ENCODE measurements around the gene SPATC1L.
"Not testable (repeated sequence)": the region's sequence is repeated elsewhere in the genome, so short reads cannot be mapped to it uniquely, and the experiment has no call there.

The SPATC1L gene

GRCh38 chr21:46203203-46203600 is 18.9 kb upstream of the SPATC1L start:
- H3K27ac ChIP-seq (replicated peaks), result no peak overlapping the region
- H3K4me3 ChIP-seq (replicated peaks; ENCODE audit: insufficient read depth, low read length), result no peak overlapping the region
- TF ChIP-seq GABPA (IDR thresholded peaks at IDR 0.05; ENCODE audit: low read depth) (no peak), SPI1 (IDR thresholded peaks at IDR 0.05; ENCODE audit: borderline replicate concordance, low read depth) (no peak), CTCF (IDR thresholded peaks at IDR 0.05; ENCODE audit: insufficient read depth, low read length) (no peak), POLR2AphosphoS5 (IDR thresholded peaks at IDR 0.05; ENCODE audit: low read depth) (no peak), REST (IDR thresholded peaks at IDR 0.05; ENCODE audit: insufficient replicate concordance, low read depth) (no peak)
- DNase-seq (ENCODE audit: low read depth in 1 of 2, low spot score in 1 of 2), result no peak
- H3K27me3 ChIP-seq (ENCODE audit: insufficient read depth, poor library complexity, severe bottlenecking), result no peaks in the 10 kb centered on the region

- no peak overlapping the region for H3K27ac ChIP-seq (replicated peaks)
- no peaks in the 10 kb centered on the region for H3K27me3 ChIP-seq (ENCODE audit: insufficient read depth, poor library complexity, severe bottlenecking)
- TF ChIP-seq GABPA (IDR thresholded peaks at IDR 0.05; ENCODE audit: low read depth) (no peak), REST (IDR thresholded peaks at IDR 0.05; ENCODE audit: insufficient replicate concordance, low read depth) (no peak), CTCF (IDR thresholded peaks at IDR 0.05; ENCODE audit: insufficient read depth, low read length) (no peak), SPI1 (IDR thresholded peaks at IDR 0.05; ENCODE audit: borderline replicate concordance, low read depth) (no peak), POLR2AphosphoS5 (IDR thresholded peaks at IDR 0.05; ENCODE audit: low read depth) (no peak)
- no peak for DNase-seq (ENCODE audit: low read depth in 1 of 2, low spot score in 1 of 2)
- H3K4me3 ChIP-seq (replicated peaks; ENCODE audit: insufficient read depth, low read length), result no peak overlapping the region
Observed at GRCh38 chr21:46202592-46203202, 18.4 kb upstream of the SPATC1L start.

GRCh38 chr21:46200877-46201803 is 16.9 kb upstream of the SPATC1L start:
- H3K27ac ChIP-seq (replicated peaks); H3K4me3 ChIP-seq (replicated peaks; ENCODE audit: insufficient read depth, low read length); DNase-seq (ENCODE audit: low read depth in 1 of 2, low spot score in 1 of 2); H3K27me3 ChIP-seq (ENCODE audit: insufficient read depth, poor library complexity, severe bottlenecking): not testable (repeated sequence)
